Activated CD4-positive, alpha-beta T cell treated with anti-CD3 and anti-CD28 coated beads, Interleukin-2, amount 50 U/mL, for 1 hour (primary cell): ENCODE data around the gene PRPF40A.

Experiments used
- DNase-seq: peaks from one replicate; pipeline ENCODE4 v3.0.0-alpha.2; 2020

The PRPF40A gene

GRCh38 chr2:152648336-152648735 lies 68.9 kb downstream of the PRPF40A start:
- no peak for DNase-seq

DNA sequence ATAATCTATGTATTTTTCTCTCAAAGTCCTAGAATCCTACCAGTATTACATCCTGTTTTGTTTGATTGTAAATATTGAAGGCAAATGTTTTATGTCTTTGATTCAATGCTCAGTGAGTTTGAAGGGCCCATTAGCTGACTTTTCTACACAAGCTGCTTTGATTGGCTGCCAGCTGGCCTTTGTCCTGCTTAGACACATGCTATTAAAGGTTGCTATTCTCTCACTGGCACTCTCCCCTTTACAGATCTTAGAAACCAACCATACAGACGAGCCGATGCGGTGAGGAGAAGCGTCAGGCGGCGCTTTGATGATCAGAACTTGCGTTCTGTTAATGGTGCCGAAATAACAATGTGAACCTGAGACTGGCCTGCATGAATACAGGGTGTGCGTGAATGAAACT lies 69.7 kb downstream of the PRPF40A start:
- no peak for DNase-seq

GRCh38 chr2:152646775-152647174 lies 70.5 kb downstream of the PRPF40A start:
- no peak for DNase-seq

DNA sequence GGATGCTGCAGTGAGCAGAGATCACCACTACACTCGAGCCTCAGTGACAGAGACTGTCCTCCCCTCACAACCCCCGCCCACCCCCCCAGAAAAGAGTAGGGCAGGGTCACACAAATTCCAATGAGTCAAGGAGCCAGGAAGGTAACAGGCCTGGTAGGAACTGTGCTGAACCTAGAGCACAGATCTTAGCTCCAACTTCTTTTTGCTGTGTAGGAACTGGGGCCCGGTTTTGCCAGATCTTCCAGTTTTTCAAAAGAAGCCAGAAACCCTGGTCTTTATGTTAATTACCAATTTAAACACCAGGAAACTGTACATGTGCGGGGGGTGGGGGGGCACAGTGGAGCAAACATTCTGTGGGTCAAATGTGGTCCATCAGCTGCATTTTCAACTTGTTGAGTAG lies 71.0 kb downstream of the PRPF40A start:
- DNase-seq, result no peak

DNA sequence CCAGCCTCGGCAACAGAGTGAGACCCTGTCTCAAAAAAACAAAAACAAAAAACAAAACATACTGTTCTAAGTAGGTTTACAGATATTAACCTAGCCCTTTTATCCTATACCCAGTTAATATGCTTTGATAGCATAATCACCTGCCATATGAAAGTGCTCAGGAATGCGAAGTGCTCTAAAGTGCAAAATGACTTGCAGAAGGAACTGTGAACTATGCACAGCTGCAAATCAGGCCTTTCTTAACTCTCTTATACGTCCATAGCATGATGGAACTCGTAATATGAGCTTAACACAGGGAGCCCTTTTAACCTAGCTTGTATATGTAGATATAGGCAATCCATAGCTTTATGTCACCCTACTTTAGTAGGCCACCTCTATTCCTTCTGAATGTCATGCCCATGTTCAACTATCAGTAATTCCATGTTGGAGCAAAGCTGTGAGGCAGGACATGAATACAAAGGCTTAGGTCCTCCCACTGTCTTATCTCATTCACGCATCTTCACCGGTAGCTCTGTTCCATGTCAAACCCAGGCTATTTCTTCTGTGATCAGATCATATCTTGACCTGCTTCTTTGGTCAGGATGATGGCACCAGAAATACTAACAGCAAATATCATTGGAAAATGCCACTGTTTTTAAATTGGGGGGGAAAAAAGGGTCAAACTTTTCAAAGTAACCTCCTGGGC lies 72.9 kb downstream of the PRPF40A start:
- DNase-seq, result no peak

GRCh38 chr2:152638590-152638989 lies 78.7 kb downstream of the PRPF40A start:
- DNase-seq, result no peak

DNA sequence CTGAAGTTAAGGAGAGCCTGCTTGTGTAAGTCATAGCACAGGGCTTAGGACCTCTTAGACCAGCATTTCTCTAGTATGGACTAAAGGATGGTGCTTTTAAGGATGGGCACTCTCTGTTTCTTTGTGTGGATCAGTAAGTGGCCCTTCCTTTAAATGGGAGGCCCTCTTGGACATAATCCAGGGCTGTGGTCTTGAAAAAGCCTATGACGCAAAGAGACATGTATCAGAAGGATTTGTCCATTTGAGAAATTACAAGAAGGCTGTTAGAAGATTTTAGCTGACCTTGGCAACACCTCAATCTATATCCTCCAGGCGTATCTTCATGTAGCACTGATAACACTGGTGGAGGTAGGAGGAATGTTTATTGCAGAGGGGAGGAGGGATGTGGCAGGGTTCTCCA lies 79.2 kb downstream of the PRPF40A start:
- no peak for DNase-seq

DNA sequence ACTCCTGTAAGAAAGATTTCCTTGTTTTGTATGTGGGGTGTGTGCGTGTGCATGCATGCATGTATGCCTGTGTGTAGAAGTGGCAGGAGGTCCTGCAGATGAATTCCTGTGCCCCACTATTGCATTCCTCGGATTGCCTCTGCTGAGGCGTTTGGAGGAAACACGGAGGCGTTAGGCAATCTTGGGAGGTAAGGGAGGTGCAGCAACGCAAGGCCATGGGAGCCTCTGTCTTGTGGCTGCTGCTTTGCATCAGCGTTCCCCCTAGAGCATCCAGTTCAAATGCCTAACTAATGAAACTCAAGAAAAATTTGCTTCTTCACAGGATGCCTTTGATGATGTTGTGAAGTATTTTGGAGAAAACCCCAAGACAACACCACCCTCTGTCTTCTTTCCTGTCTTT lies 80.0 kb downstream of the PRPF40A start:
- no peak for DNase-seq

DNA sequence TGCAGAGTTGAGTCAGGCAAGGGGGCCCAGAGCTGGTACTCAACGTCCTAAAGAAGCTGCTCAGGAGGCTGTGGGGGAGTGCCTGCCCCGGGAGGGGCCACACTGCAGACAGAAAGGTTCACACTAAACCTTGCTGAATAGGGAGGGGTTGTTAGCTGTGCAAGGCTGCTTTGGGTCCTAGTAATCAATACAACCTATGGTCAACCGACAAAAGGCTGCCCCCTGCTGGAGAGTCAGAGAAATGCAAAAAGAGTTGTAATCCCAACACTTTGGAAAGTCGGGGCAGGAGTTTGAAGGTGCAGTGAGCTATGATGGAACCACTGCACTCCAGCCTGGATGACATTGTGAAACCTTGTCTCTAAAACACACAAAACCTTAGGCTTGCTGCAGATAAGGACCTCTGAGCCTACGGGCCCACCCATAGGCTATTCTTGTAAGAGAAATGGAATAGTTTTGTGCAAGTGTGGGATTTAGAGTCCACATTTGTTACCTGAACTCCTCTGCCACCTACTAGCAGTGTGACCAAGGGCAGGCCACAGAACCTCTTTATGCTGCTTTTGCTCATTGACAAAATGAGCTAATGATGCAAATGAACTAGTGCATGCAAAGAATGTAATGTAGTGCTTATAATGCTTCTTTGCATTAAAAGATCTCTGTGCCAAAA lies 81.5 kb downstream of the PRPF40A start:
- peak; percentile 66 for DNase-seq

GRCh38 chr2:152632736-152633135 lies 84.5 kb downstream of the PRPF40A start:
- DNase-seq, result no peak

GRCh38 chr2:152630466-152630865 lies 86.8 kb downstream of the PRPF40A start:
- no peak for DNase-seq

DNA sequence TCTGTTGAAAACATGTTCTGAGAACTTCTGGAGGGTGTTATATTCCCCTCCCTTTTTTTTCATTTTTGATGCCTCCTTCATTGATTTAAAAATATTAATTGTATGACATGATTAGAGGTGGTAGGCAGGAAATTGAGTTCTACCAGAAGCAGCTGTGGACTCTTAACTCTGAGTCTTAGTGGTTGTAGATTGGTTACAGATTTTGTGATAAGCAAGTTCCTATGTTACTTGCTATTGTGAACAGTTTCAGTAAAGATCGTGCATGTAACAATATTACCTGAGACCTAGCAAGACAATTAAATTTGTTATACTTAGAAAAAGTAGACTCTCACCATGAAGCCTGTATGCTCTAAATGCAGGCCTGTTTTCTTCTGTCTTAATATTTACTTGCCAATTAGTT lies 88.1 kb downstream of the PRPF40A start:
- no peak for DNase-seq

DNA sequence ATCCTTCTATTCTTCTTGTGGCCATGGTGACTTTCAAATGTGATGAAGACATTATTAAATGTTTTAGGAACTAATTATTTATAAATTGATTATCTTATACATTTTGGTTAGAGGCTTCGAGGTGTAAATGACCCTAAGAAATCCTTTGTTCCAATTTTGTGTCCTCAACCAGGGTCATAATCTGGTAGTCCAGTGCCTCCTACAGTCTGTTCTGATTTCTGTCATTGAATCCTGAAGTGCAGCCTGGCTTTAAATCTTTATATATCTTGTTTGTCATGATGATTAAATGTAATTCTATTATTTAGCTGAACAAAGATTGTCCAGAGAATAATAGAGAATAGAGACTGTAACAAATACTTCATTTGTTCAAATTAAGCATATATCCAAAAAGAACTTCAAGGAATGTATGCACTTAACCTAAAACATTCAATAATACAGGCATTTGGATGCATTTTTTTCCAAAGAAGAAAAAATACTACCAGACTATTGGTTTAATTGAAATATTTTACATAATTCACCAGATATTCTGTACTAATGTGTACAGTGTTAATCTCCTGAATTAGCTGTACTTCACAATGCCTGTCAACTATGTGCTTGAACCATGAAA lies 89.8 kb downstream of the PRPF40A start:
- DNase-seq, result no peak

GRCh38 chr2:152626911-152627339 lies 90.3 kb downstream of the PRPF40A start:
- no peak for DNase-seq

DNA sequence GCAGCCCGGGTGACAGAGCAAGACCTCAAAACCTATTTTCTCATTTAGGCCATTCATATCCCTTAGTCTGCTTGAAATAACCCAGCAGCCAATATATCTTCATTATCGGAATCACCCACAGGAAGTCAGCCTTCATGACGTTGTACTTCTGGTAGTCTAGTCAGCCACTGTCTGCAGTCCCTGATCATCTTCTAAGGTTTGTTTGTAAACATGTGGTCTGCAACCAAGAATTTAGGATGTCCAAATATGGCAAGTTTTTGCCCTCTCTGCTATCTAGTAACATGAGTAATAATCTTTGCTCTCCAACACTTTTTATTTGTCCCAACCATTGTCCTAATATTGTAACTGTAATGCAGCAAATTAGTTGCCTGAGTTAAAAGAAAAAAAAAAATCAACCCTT lies 92.5 kb downstream of the PRPF40A start:
- no peak for DNase-seq

DNA sequence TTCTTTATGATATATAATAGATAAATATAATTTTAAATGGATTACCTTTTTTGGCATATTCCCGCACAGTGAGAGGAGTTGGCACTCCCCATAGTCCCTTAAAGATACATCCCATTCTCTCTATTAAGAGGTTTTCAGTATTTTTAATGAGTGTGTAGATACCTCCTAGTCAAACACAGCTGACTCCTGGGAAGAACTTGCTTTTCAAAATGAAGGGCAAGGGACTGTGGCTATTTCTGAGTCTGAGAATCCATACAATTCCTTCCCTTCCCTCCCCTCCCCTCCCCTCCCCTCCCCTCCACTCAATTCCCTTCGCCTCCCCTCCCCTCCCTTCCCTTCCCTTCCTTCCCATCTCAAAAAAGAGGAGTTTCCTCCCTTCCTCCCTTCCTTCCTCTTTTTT lies 93.5 kb downstream of the PRPF40A start:
- no peak for DNase-seq

GRCh38 chr2:152623076-152623740 lies 94.1 kb downstream of the PRPF40A start:
- no peak for DNase-seq

GRCh38 chr2:152622219-152622618 lies 95.0 kb downstream of the PRPF40A start:
- DNase-seq, result no peak

DNA sequence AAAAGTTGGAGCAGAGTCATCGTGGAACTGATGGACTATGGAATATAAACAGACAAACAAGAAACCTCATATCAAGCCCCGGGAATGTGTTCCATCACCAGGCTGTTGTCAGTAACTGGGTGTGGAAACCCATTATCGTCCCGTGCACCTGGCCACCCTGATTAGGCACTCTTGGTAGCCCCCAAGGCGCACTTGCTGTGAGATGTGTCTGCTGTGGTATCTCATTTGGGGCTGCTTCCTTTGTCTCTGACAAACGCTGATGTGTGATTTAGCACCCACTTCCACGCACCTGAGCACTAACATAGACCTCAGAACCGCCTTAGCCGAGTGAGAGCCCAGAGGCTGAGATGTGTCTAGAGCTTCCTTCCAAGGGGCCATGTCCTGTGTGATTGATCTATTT lies 96.3 kb downstream of the PRPF40A start:
- DNase-seq, result no peak

DNA sequence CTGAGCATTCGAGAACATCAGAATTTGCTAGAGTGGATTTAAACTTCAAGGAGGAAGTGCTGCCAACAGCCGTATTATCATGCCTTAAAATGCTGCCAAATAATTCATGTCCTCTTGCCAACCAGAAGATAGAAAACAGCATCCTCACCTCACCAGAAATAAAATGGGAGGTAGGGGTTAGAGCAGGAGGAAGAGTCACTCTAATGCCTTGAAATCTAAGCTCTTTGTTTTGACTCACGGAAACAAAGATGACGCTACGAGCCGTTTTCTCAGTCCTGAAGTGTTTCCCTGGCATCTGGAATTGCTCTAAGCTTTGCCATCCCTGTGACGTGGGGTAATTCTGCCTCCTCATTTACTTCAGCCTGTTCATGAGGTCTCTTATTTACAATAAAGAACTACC lies 97.1 kb downstream of the PRPF40A start:
- DNase-seq, result no peak

GRCh38 chr2:152618193-152618564 lies 99.1 kb downstream of the PRPF40A start:
- no peak for DNase-seq

DNA sequence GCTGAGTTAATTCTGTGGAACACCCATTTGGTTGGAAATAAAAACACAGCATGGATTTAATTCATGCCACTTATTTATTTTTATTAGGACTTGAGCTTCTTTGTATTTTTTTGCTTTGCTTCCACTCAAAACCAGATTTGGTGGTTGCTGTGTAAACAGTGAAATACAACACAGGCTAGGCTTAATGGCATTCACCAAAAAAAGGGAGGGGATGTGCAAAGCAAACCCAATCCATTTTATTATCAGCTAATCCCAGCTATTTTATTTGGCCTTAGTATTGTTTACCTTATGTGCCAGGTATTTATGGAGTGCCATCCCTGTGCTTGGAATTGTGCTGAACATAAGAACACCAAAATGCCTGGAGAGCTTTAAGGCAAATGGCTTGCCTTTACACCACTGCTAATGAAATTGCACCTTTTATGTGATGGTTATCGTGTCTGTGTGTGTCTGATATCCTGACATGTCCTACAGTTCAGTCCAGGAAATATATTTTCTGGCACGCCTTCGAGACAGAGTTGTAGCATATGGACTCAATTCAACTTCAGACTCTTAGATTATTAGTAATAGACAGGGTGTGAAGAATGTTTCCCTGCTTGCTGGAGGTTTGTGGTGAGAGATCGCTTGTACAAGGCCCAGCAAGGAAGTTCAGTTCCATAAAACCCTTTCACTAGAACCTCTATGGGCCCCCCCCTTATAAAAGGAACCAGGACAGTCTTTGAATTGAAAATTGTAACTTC lies 99.6 kb downstream of the PRPF40A start:
- no peak for DNase-seq

GRCh38 chr2:152615177-152615576 lies 102.1 kb downstream of the PRPF40A start:
- DNase-seq, result no peak
